Memory B cell (primary cell): ENCODE measurements around the gene RANBP17.

ENCODE experiments used
- ATAC-seq: fragments of 150-1000 bp; cut with Tn5 transposase; 2 replicates; pipeline ENCODE4 v1.10.0; 2021; ENCODE audit warnings: low read depth, mild to moderate bottlenecking, moderate library complexity
- DNase-seq, 2 donors: peaks; one replicate each; pipeline ENCODE4 v3.0.0; 2022; ENCODE audit warnings: low spot score in 2 of 2
- H3K27ac Mint-ChIP-seq: one replicate; pipeline ENCODE4 v1.8.0; 2022; ENCODE audit warnings: mild to moderate bottlenecking, moderate library complexity, mixed read lengths
- H3K27me3 Mint-ChIP-seq: one replicate; pipeline ENCODE4 v1.8.0; 2022; ENCODE audit warnings: mixed read lengths
- H3K36me3 Mint-ChIP-seq: one replicate; pipeline ENCODE4 v1.8.0; 2022; ENCODE audit warnings: mild to moderate bottlenecking, mixed read lengths
- H3K4me1 Mint-ChIP-seq: one replicate; pipeline ENCODE4 v1.8.0; 2022; ENCODE audit warnings: mixed read lengths
- H3K4me3 Mint-ChIP-seq: one replicate; pipeline ENCODE4 v1.8.0; 2022; ENCODE audit warnings: mild to moderate bottlenecking, moderate library complexity, mixed read lengths
- H3K9me3 Mint-ChIP-seq: one replicate; pipeline ENCODE4 v1.8.0; 2022; ENCODE audit warnings: mixed read lengths

Gene RANBP17

DNA sequence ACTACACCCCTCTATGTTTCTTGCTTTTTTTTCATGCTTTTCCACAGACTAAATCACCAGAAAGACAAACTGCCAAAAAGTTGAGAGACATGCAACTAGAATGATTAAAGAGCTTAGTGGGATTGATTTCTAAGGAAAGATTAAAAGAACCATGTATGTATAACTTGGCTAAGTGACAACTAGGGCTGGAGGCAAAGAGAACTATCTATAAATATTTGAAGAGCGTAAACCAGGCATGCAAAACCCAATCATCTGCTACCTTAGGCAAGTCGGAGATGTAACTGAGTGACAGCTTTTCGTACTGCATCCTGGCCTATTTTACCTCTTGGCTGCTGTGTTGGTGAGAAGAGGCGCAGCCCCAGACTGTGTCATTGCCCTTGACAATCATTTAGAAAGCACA, 326.2 kb downstream of the RANBP17 start:
- Mint-ChIP-seq H3K4me3 (no peak overlapping the region), H3K4me1 (no peaks in the 10 kb centered on the region), H3K9me3 (peaks cover 5% of the 10 kb centered on the region), H3K27ac (no peak overlapping the region), H3K36me3 (no peaks in the 10 kb centered on the region), H3K27me3 (peaks cover 10% of the 10 kb centered on the region)
- ATAC-seq = no peak
- DNase-seq = no peak

DNA sequence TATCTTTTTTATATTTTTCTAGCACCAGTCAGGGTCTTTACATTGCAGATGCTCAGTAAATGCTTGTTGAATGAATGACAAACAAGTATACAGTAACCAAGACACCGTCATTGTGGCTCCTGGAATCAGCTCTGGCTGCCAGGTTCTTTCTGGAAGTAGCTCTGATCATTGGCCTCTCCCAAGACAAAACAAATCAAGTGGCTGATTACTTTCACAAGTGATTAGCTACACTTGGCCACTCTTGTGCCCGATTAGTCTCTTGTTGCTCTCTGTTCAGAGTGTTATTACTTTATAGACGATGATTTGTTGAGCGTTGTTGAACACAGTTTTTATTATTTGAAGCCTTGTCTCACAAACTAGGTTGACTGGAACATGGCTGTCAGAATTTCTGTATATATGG, 327.6 kb downstream of the RANBP17 start:
- no peaks in the 10 kb centered on the region for H3K4me1 Mint-ChIP-seq
- DNase-seq = no peak
- no peak overlapping the region for H3K4me3 Mint-ChIP-seq
- no peak overlapping the region for H3K27ac Mint-ChIP-seq
- no peak for ATAC-seq
- no peaks in the 10 kb centered on the region for H3K36me3 Mint-ChIP-seq
- peaks cover 3% of the 10 kb centered on the region for H3K9me3 Mint-ChIP-seq
- H3K27me3 Mint-ChIP-seq = peaks cover 3% of the 10 kb centered on the region

DNA sequence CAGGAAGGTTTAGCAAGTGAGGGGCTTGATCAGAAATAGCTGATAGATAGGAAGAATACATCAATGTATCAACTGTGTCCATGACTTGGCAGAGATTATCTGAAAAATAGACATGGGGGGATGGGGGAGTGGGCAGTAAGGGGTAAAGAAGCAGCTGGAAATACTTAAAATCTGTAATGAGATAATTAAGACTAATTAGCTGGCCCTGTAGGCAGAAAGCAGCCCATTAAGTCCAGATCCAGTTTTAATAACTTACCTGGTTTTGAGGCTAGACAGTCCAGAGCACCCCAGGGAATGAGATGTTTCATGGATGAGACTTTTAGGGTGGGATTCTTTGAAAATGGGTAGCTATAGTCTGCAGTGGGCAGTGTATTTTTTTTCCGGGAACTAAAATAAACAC, 330.3 kb downstream of the RANBP17 start:
- H3K36me3 Mint-ChIP-seq = no peaks in the 10 kb centered on the region
- DNase-seq (no peak), ATAC-seq (no peak)

DNA sequence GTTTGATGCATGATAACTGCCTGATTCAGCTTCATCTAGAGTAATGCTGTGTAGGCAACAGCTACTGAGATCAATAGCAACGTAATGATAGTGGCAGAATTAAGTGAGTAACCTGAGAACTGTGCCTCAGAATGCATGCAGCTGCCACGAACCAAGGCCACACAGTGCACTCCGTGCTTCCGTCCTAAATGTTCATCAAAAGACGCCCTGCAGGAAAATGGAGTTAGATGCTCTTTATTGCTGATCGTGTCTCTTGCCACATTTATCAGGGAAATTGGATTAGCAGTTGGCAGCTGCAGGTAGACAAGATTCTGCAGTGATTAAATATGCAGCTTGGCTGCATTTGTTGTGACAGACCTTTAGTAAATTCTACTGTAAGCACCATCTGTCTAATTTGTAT, 339.5 kb downstream of the RANBP17 start:
- Mint-ChIP-seq H3K9me3 (no peaks in the 10 kb centered on the region), H3K4me3 (no peak overlapping the region), H3K4me1 (no peaks in the 10 kb centered on the region), H3K36me3 (no peaks in the 10 kb centered on the region), H3K27me3 (peaks cover 2% of the 10 kb centered on the region), H3K27ac (no peak overlapping the region)
- no peak for DNase-seq
- no peak for ATAC-seq

More for the DNA sequence above, 330.3 kb downstream of the RANBP17 start:
- no peaks in the 10 kb centered on the region for H3K9me3 Mint-ChIP-seq
- no peaks in the 10 kb centered on the region for H3K27me3 Mint-ChIP-seq
- H3K27ac Mint-ChIP-seq = no peak overlapping the region
- no peaks in the 10 kb centered on the region for H3K4me1 Mint-ChIP-seq
- H3K4me3 Mint-ChIP-seq = no peak overlapping the region

DNA sequence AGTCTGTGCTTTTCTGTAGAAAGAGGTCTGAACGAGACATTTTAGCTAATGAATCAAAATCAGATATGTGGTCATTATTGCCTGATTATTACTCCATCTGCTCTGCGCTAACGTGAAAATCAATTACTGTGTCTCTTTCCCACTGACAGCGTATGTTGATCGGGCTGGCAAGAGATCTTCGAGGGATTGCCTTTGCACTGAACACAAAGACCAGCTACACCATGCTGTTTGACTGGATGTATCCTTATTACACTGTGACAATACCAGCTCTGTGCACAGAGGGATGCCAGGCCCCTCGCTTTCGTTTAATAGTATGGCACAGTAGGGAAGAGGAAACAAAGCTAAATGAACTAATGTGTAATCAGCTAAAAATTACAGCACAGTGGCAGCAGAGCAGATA, 343.6 kb downstream of the RANBP17 start:
- DNase-seq (no peak), ATAC-seq (no peak)
- Mint-ChIP-seq H3K4me3 (no peak overlapping the region), H3K27me3 (peaks cover 2% of the 10 kb centered on the region), H3K27ac (no peak overlapping the region), H3K4me1 (no peaks in the 10 kb centered on the region), H3K36me3 (no peaks in the 10 kb centered on the region), H3K9me3 (no peaks in the 10 kb centered on the region)

DNA sequence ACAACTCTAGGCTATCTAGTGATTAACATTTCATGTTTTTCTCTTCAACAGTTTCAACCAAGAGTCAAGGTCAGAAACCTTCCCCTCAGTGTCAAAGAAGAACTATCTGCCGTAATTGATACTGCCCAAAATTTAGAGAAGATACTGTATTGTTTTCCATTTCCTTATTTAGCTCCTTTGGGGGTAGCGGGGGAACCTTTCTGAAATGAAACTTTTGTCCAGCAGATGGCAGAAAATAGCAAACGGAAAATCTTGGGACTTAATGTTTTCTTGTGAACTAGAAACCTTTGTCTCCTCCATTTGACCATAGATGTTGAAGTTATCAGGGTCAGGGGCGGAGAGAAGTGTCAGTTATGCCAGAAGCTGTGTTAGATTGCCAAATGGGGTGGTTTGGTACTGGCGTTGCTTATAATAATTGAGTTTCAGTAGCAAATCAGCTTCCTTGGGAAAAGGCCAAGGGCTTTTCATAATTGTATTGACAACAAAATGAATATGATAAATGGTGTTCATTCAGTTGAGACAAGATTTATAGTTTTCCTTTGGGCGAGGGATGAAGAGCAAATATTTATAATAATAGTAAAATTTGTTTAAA, 345.5 kb downstream of the RANBP17 start:
- peak in 1 of 2 donors; percentile 5 for DNase-seq
- H3K4me3 Mint-ChIP-seq = no peak overlapping the region

DNA sequence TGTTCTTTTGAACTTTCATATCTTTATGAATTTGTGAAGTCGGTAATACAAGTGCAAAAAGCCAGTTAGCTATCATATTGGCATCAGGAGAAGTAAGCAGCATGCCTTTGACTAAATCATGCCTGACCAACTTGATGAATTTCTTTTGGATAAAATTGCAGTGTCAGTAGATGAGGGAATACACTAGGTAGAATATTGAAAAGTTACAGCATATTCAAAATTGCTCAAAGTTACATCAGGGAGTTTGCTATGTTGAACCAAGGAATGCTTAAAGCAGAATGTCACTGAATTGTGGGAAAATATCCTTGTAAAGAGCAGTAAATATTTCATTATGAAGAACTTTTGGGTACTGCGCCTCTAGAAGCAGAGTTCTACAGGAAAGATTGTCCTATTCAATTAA, 360.1 kb downstream of the RANBP17 start:
- H3K27ac Mint-ChIP-seq = no peak overlapping the region
- no peak for DNase-seq
- H3K9me3 Mint-ChIP-seq = no peaks in the 10 kb centered on the region
- H3K27me3 Mint-ChIP-seq = peaks cover 5% of the 10 kb centered on the region
- H3K4me3 Mint-ChIP-seq = no peak overlapping the region
- H3K36me3 Mint-ChIP-seq = no peaks in the 10 kb centered on the region
- H3K4me1 Mint-ChIP-seq = no peaks in the 10 kb centered on the region
- ATAC-seq = no peak

More for the DNA sequence above, 345.5 kb downstream of the RANBP17 start:
- Mint-ChIP-seq H3K27ac (no peak overlapping the region), H3K9me3 (no peaks in the 10 kb centered on the region), H3K36me3 (no peaks in the 10 kb centered on the region), H3K27me3 (peaks cover 7% of the 10 kb centered on the region), H3K4me1 (no peaks in the 10 kb centered on the region)
- peak; percentile 42 for ATAC-seq

DNA sequence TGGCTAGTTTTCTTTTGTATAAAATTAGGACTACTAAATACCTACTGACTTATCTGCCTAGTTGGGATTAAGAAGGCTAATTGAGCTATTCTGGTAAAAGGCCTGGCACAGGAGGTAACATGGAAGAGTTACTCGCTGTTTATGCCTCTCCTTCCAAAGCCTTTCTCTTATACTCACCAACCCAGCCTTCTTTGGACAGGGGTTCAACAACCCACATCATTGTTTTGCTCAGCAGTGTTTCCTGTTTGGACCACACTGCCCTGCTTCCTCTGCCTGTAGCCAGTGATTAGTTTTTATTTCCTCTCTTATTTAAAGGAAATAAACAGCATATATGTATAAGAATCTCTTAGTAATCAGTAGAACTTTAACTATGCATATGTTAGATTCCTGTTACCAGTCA, 362.1 kb downstream of the RANBP17 start:
- Mint-ChIP-seq H3K9me3 (no peaks in the 10 kb centered on the region), H3K36me3 (no peaks in the 10 kb centered on the region), H3K27ac (no peak overlapping the region), H3K27me3 (peaks cover 5% of the 10 kb centered on the region), H3K4me3 (no peak overlapping the region), H3K4me1 (no peaks in the 10 kb centered on the region)
- ATAC-seq (no peak), DNase-seq (no peak)

DNA sequence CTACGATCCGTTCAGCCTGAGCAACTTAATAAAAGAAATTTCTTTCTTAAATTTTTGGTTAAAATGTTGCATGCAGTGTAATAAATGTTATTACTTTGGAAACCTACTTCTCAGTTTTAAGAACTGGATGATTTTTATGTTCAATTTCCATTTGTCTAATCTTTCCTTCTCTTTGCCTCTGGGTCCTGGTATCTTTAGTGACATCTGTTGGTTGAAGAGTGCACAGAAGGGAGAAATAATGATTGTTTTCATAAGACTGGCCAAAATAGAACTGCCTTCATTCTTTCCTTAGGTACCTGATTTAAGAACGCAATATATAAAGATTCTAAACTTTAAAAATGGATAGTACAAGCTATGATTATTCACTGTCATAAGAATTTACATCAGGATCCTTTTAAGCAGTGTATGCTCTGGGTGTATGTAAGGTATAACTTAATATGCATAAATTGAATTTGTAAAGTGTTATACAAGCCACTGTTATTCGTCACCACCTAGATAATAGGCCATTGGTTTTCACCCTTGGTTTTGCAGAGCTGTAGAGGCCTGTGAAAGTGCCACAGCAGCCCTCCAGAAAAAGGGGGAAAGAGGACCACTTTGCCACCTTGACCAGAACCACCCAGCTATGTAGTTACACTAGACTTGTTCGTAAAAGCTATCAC, 364.4 kb downstream of the RANBP17 start:
- Mint-ChIP-seq H3K27me3 (peaks cover 6% of the 10 kb centered on the region), H3K36me3 (no peaks in the 10 kb centered on the region), H3K27ac (no peak overlapping the region), H3K4me1 (no peaks in the 10 kb centered on the region), H3K4me3 (no peak overlapping the region), H3K9me3 (no peaks in the 10 kb centered on the region)
- no peak for DNase-seq
- no peak for ATAC-seq

DNA sequence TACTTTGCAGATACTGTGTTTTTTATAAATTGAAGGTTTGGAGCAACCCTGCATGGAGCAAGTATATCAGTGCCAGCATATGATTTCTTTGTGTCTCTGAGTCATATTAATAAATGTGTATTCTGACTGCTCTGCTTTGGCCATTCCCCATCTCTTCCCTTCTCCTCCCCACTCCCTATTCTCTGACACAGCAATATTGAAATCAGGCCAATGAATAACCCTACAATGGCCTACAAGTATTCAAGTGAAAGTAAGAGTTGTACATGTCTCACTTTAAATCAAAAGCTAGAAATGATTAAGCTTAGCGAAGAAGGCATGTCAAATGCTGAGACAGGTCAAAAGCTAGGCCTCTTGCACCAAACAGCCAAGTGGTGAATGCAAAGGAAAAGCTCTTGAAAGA, 365.0 kb downstream of the RANBP17 start:
- ATAC-seq (no peak), DNase-seq (no peak)
- no peaks in the 10 kb centered on the region for H3K4me1 Mint-ChIP-seq
- peaks cover 6% of the 10 kb centered on the region for H3K27me3 Mint-ChIP-seq
- no peaks in the 10 kb centered on the region for H3K9me3 Mint-ChIP-seq
- no peak overlapping the region for H3K27ac Mint-ChIP-seq
- H3K4me3 Mint-ChIP-seq = no peak overlapping the region
- no peaks in the 10 kb centered on the region for H3K36me3 Mint-ChIP-seq

DNA sequence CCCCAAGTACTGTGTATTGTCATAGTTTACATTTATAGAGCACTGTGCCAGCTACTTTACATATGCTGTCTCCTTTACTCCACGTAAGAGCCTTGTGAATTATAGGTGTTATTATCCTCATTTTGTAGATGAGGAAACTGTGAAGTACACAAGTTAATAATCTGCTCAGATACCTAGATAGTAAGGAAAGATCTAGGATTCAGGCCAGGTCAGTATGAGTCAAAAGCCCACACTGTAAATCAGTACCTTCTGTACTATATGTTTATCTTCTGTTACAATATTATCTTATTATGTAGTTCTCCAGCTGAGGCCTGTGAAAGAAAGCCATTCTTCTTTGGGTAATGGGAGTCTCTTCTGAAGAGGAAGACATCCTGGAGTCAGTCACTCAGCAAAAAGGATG, 374.8 kb downstream of the RANBP17 start:
- no peak overlapping the region for H3K27ac Mint-ChIP-seq
- H3K9me3 Mint-ChIP-seq = peaks cover 3% of the 10 kb centered on the region
- peaks cover 8% of the 10 kb centered on the region for H3K27me3 Mint-ChIP-seq
- no peak overlapping the region for H3K4me3 Mint-ChIP-seq
- no peaks in the 10 kb centered on the region for H3K36me3 Mint-ChIP-seq
- DNase-seq = no peak
- no peaks in the 10 kb centered on the region for H3K4me1 Mint-ChIP-seq
- ATAC-seq = no peak

DNA sequence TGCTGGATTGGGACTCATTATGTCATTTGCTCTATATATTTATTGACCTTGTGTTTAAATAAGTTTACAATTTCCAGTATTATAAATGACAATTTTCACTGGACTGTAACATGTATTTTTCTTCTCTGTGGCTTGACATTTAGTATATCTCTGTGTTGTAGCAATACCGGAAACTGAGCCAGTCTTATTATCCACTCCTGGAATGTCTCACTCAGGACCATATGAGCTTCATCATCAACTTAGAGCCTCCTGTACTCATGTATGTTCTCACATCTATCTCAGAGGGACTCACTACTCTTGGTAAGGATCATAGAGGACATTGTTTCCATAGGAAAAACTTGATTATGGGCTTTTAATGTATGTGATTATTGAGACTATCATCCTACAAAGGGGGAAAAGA, 380.7 kb downstream of the RANBP17 start:
- H3K4me3 Mint-ChIP-seq = no peak overlapping the region
- no peaks in the 10 kb centered on the region for H3K9me3 Mint-ChIP-seq
- H3K36me3 Mint-ChIP-seq = no peaks in the 10 kb centered on the region
- H3K27ac Mint-ChIP-seq = no peak overlapping the region
- DNase-seq (no peak), ATAC-seq (no peak)
- H3K4me1 Mint-ChIP-seq = no peaks in the 10 kb centered on the region
- H3K27me3 Mint-ChIP-seq = peaks cover 2% of the 10 kb centered on the region

DNA sequence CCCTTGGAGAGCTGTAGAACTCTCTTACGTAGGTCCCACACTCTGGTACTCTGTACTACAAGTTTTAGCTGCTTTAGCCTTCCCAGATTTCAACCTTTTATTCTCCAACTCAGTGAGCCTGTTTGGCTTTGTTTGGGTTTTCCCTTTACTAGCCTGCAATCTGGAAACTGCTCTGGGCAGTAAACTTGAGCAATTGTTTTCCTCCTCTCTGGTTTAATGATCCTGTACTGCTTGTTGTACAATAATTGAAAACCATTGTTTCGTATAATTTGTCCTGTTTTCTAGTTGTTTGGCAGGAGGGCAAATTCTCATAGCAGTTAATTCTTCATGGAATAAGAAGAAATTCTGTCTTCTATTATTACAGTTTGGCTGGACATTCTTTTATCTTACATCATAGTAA, 384.4 kb downstream of the RANBP17 start:
- DNase-seq (no peak), ATAC-seq (no peak)
- no peaks in the 10 kb centered on the region for H3K4me1 Mint-ChIP-seq
- H3K27ac Mint-ChIP-seq = no peak overlapping the region
- H3K36me3 Mint-ChIP-seq = no peaks in the 10 kb centered on the region
- peaks cover 4% of the 10 kb centered on the region for H3K27me3 Mint-ChIP-seq
- no peak overlapping the region for H3K4me3 Mint-ChIP-seq
- H3K9me3 Mint-ChIP-seq = peaks cover 11% of the 10 kb centered on the region

DNA sequence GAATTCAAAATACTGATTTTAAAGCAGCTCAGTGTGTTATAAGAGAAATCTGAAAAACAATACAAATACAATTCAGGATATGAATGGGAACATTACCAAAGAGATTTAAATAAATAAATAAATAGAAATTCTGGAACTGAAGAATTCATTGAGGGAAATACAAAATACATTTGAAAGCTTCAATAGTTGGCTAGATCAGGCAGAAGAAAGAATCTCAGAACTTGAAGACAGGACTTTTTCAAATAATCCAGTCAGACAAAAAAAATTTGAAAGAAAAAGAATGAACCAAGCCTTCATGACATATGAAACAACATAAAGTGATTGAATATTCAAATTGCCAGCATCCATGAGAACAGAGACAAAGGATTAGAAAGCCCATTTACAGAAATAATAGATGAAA, 387.6 kb downstream of the RANBP17 start:
- H3K27me3 Mint-ChIP-seq = peaks cover 4% of the 10 kb centered on the region
- no peak for ATAC-seq

DNA sequence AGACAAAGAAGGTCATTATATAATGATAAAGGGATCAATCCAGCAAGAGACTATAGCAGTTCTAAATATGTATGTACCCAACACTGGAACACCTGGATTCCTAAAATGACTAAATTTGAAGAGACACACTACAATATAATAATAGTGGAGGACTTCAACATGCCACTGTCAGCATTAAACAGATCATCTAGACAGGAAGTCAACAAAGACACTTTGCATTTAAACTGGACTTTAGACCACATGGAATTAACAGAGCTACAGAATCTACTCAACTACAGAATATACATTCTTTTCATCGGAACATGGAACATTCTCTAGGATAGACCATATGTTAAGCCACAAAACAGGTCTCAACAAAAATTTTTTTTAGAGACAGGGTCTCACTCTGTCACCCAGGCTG, 388.9 kb downstream of the RANBP17 start:
- Mint-ChIP-seq H3K4me1 (no peaks in the 10 kb centered on the region), H3K36me3 (no peaks in the 10 kb centered on the region), H3K27me3 (peaks cover 4% of the 10 kb centered on the region), H3K9me3 (peaks cover 11% of the 10 kb centered on the region), H3K4me3 (no peak overlapping the region), H3K27ac (no peak overlapping the region)
- ATAC-seq (no peak), DNase-seq (no peak)

More for the DNA sequence above, 387.6 kb downstream of the RANBP17 start:
- DNase-seq = no peak
- Mint-ChIP-seq H3K27ac (no peak overlapping the region), H3K4me1 (no peaks in the 10 kb centered on the region), H3K36me3 (no peaks in the 10 kb centered on the region), H3K9me3 (peaks cover 11% of the 10 kb centered on the region), H3K4me3 (no peak overlapping the region)
